Hepatocyte (in vitro differentiated cells): Measurements from ENCODE around the gene NFIL3. TPM values are rescaled to one million over a fixed set of nuclear protein-coding genes. Genes with fewer than 3 reads are reported as not detected.
A peak's percentile ranks its signal among the peaks of the same experiment; 100 is the strongest.

Experiments
- DNase-seq: peaks from one replicate; pipeline ENCODE4 v3.0.0-alpha.2; 2016; ENCODE audit warnings: low spot score
- H2AFZ ChIP-seq: fragments of 200-600 bp; sonication (generic); 2 replicates; pipeline ENCODE4 v1.6.0; 2016; ENCODE audit warnings: antibody characterized with exemption, mild to moderate bottlenecking
- H3K27ac ChIP-seq: fragments of 200-600 bp; sonication (generic); 2 replicates; pipeline ENCODE4 v1.5.1; 2016; ENCODE audit warnings: mild to moderate bottlenecking
- H3K27me3 ChIP-seq: fragments of 200-600 bp; sonication (generic); 2 replicates; pipeline ENCODE4 v1.6.1; 2016
- H3K36me3 ChIP-seq: fragments of 200-600 bp; sonication (generic); replicated peaks from 2 replicates; pipeline ENCODE4 v1.5.1; 2016; ENCODE audit warnings: low read depth; ENCODE audit not compliant: insufficient read depth
- H3K4me1 ChIP-seq: fragments of 200-600 bp; sonication (generic); 2 replicates; pipeline ENCODE4 v1.5.1; 2016; ENCODE audit warnings: mild to moderate bottlenecking, moderate library complexity; ENCODE audit not compliant: insufficient read depth
- H3K4me2 ChIP-seq: fragments of 200-600 bp; sonication (generic); 2 replicates; pipeline ENCODE4 v1.6.0; 2016
- H3K4me3 ChIP-seq: fragments of 200-600 bp; sonication (generic); 2 replicates; pipeline ENCODE4 v1.5.1; 2016; ENCODE audit warnings: mild to moderate bottlenecking
- H3K79me2 ChIP-seq: fragments of 200-600 bp; sonication (generic); 2 replicates; pipeline ENCODE4 v1.6.0; 2017; ENCODE audit warnings: mild to moderate bottlenecking
- H3K9me2 ChIP-seq: fragments of 200-600 bp; sonication (generic); replicated peaks from 2 replicates; pipeline ENCODE4 v1.6.0; 2017; ENCODE audit warnings: mild to moderate bottlenecking; ENCODE audit not compliant: insufficient read depth
- H3K9me3 ChIP-seq: fragments of 200-600 bp; sonication (generic); 2 replicates; pipeline ENCODE4 v1.5.1; 2016; ENCODE audit warnings: low read depth, mild to moderate bottlenecking
- H4K20me1 ChIP-seq: fragments of 200-600 bp; sonication (generic); 2 replicates; pipeline ENCODE4 v1.6.0; 2016; ENCODE audit warnings: mild to moderate bottlenecking; ENCODE audit not compliant: insufficient read depth, poor library complexity, severe bottlenecking
- CTCF ChIP-seq: fragments of 200-600 bp; sonication (generic); IDR thresholded peaks from 2 replicates; pipeline ENCODE4 v1.5.1; 2016; ENCODE audit warnings: antibody characterized with exemption, mild to moderate bottlenecking; ENCODE audit not compliant: poor library complexity
- EZH2 ChIP-seq: fragments of 200-600 bp; sonication (generic); IDR thresholded peaks from 2 replicates; pipeline ENCODE4 v1.6.1; 2016; ENCODE audit warnings: antibody characterized with exemption, mild to moderate bottlenecking, borderline replicate concordance
- EZH2phosphoT487 ChIP-seq: fragments of 200-600 bp; sonication (generic); IDR thresholded peaks from one replicate; pipeline ENCODE4 v1.6.1; 2018; ENCODE audit warnings: antibody characterized with exemption, mild to moderate bottlenecking, low read depth, moderate library complexity; ENCODE audit not compliant: unreplicated experiment, severe bottlenecking
- WGBS: methylation state at CpG from one replicate; pipeline ENCODE4 v1.1.6; 2016; ENCODE audit warnings: low lambda C conversion rate; ENCODE audit errors: missing lambda C conversion rate; 5-methylcytosine and 5-hydroxymethylcytosine counted together
- polyA plus RNA-seq: library from polyadenylated mRNA; unstranded; fragments of >200 nt; fragmentation: Nextera tagmentation; extraction: Ambion mirVana; gene quantifications from 2 replicates; pipeline ENCODE4 v1.2.1, GENCODE V29; 2016
- total RNA-seq: library from RNA; depleted of rRNA; stranded (reverse); fragments of >200 nt; gene quantifications from 2 replicates; pipeline ENCODE4 v1.2.3, GENCODE V29; 2014

The NFIL3 gene
- total and polyA plus RNA-seq, 2 experiments from 2014 or later = 69.6 to 99.6 TPM

- no peak for DNase-seq
- Histone ChIP-seq H3K27me3 (no peaks in the 10 kb centered on the region), H3K36me3 (no peaks in the 10 kb centered on the region), H3K4me1 (peaks cover 8% of the 10 kb centered on the region), H3K4me2 (no peak overlapping the region), H4K20me1 (no peaks in the 10 kb centered on the region), H3K4me3 (no peak overlapping the region), H3K9me3 (no peaks in the 10 kb centered on the region), H3K27ac (no peak overlapping the region), H2AFZ (no peak overlapping the region), H3K79me2 (peaks cover 13% of the 10 kb centered on the region), H3K9me2 (no peaks in the 10 kb centered on the region)
- 98% methylated on average over 3 of the region's 3 CpGs for WGBS
- TF ChIP-seq CTCF (no peak), EZH2phosphoT487 (no peak), EZH2 (no peak)
These were observed 58.9 kb downstream of the NFIL3 start for GRCh38 chr9:91364702-91365101.

DNA sequence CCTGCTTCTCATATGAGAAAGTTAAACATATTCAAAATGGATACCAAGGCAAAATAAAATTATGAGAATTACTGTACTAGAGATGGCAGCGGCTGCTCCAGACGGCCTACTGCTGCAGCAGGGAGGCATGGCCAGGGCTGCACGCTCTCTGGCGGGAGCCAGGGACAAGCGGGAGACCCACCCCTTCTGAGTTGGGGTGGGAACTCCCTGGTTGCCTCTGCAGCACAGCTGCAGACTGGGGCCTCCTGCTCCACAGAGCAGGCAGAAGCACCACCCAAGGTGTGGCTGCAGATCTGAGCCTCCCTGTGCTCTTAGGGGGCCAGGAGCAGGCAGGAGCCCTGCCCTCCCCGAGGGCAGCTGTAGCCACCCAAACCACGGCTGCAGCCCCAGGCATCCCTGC lies 59.6 kb downstream of the NFIL3 start:
- Histone ChIP-seq H2AFZ (no peak overlapping the region), H3K79me2 (peaks cover 20% of the 10 kb centered on the region), H3K4me2 (no peak overlapping the region), H3K4me3 (no peak overlapping the region), H3K27me3 (no peaks in the 10 kb centered on the region), H3K36me3 (no peaks in the 10 kb centered on the region), H3K9me3 (no peaks in the 10 kb centered on the region), H3K9me2 (no peaks in the 10 kb centered on the region), H4K20me1 (no peaks in the 10 kb centered on the region), H3K4me1 (peaks cover 13% of the 10 kb centered on the region), H3K27ac (no peak overlapping the region)
- TF ChIP-seq EZH2 = no peak
- TF ChIP-seq CTCF = no peak
- no peak for TF ChIP-seq EZH2phosphoT487
- DNase-seq = no peak
- WGBS = 93% methylated on average over 7 of the region's 7 CpGs

DNA sequence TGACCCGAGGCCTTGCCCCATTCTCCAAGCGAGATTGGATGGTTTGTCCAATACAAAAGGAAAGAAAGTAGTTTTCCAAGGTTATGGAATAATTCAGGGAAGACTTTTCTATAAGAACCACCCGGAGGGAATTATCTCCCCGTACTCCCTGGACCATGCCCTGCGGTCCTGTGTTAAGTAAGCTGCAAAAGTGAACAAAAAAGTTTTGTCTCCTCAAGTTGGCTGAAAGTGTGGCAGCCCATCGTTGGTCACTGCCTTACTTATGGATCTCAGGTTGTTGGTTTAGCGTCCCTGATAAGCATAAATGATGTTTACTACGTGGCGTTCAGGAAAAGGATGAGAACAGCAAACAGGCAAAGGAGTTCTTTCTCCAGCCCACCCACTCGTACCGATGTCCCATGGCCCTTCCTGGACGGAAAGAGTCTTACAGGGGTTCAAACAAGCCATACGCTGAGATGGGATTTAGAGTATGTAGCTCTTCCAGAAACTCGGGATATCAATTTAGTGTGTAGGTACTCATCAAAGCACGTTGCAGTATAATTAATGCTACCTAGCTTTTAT lies 61.5 kb downstream of the NFIL3 start:
- Histone ChIP-seq H3K79me2 (peaks cover 38% of the 10 kb centered on the region), H4K20me1 (no peaks in the 10 kb centered on the region), H3K36me3 (no peaks in the 10 kb centered on the region), H3K4me1 (peaks cover 13% of the 10 kb centered on the region), H3K27me3 (no peaks in the 10 kb centered on the region), H2AFZ (peak overlapping the region; percentile 92), H3K9me2 (no peaks in the 10 kb centered on the region), H3K27ac (peak overlapping the region; percentile 39), H3K4me3 (no peak overlapping the region), H3K4me2 (peak overlapping the region; percentile 77), H3K9me3 (no peaks in the 10 kb centered on the region)
- TF ChIP-seq EZH2phosphoT487 (no peak), EZH2 (no peak), CTCF (no peak)
- no peak for DNase-seq
- 62% methylated on average over 15 of the region's 15 CpGs for whole genome bisulfite sequencing
